Measurements from ENCODE around the gene ZSCAN5B.

ZSCAN5B gene

DNA sequence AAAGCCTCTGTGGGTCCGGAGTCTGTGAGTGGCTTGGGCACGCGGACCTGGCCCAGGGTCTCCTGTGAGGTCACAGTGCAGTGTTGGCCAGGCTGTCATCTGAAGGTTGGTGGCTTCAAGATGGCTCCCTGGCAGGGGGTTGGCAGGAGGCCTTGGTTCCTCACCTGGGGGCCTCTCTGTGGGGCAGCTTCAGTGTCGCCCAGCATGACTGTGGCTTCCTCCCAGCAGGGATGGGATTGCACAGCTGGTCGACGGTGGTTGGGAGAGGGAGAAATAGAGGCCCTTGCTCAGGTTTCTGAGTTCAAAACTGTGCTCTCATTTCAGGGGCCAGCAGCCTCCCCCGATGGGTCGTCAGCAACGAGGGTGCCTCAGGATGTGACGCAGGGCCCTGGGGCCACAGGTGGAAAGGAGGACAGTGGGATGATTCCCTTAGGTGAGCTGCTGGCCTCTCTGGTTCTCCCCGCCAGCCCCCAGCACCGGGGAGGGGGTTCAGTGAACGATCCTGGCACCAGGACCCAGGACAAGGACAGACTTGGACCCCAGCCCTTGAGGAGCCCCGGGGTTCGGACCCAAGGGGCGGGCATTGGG is 39.3 kb downstream of the ZSCAN5B start:
- no peaks in the 10 kb centered on the region for H3K79me2 ChIP-seq (ENCODE audit: control insufficient read depth, insufficient read depth, low read length, poor library complexity)
- H3K4me1 ChIP-seq (ENCODE audit: control insufficient read depth in 1 of 2, insufficient read depth in 2 of 2, low read length in 2 of 2): peaks cover 10 to 11% of the 10 kb centered on the region in 2 experiments
- no peak overlapping the region for H2BK120ac ChIP-seq (ENCODE audit: insufficient read depth, low read length, poor library complexity)
- H3K4me2 ChIP-seq (ENCODE audit: low read length): no peak overlapping the region
- no peak overlapping the region for H3K4ac ChIP-seq (ENCODE audit: low read depth, low read length)
- no peak overlapping the region for H4K8ac ChIP-seq (ENCODE audit: low read depth, low read length)
- no peak overlapping the region for H2AK5ac ChIP-seq (ENCODE audit: low read length)
- no peak overlapping the region for H4K12ac ChIP-seq (ENCODE audit: low read depth, low read length)
- H2BK12ac ChIP-seq (ENCODE audit: low read length): no peak overlapping the region
- H3K18ac ChIP-seq (ENCODE audit: low read length): no peak overlapping the region
- peaks cover 2% of the 10 kb centered on the region for H3K9me3 ChIP-seq (ENCODE audit: insufficient read depth, low read depth, low read length)
- no CpG with 5 or more reads among the region's 16 CpGs for WGBS (ENCODE audit: extremely low coverage, insufficient coverage, insufficient read length)
- no peak for DNase-seq
- H2BK5ac ChIP-seq (ENCODE audit: low read depth, low read length, poor library complexity): no peak overlapping the region
- H3K79me1 ChIP-seq (ENCODE audit: low read length): peaks cover 4% of the 10 kb centered on the region
- no peak overlapping the region for H3K9ac ChIP-seq (ENCODE audit: low read length)
- no peak overlapping the region for H4K91ac ChIP-seq (ENCODE audit: low read depth, low read length)
- H3K27ac ChIP-seq (ENCODE audit: low read depth, low read length): no peak overlapping the region
- no peaks in the 10 kb centered on the region for H3K27me3 ChIP-seq (ENCODE audit: insufficient read depth, low read length)
- H3K14ac ChIP-seq (ENCODE audit: low read length): no peak overlapping the region
- H3K36me3 ChIP-seq (ENCODE audit: control insufficient read depth in 1 of 2, insufficient read depth in 2 of 2, low read length in 2 of 2): peaks cover 60 to 63% of the 10 kb centered on the region in 2 experiments
- H3K23ac ChIP-seq (ENCODE audit: low read length): no peak overlapping the region
- H3K4me3 ChIP-seq (ENCODE audit: low read depth, low read length): no peak overlapping the region
- no peak overlapping the region for H2AFZ ChIP-seq (ENCODE audit: insufficient read depth, low read length, poor library complexity)

DNA sequence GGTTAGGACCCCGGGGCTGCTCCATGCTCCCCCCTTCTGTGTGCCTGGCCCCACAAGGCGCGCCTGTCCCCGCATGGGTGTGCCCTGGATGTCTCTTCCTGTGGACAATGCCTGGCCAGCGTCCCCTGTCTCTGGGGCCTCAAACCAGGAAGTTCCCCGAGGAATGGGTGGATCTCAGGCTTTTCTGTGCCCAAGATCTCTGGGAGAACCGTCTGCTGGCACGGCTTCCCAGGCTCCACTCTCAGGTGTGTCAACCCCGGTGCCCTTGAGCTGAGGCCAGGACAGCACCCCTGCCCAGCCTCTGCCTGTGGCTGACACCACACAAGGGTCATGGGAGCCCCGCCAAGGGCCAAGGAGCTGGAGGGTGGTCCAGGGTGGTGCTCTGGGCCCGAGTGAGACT is 40.8 kb downstream of the ZSCAN5B start:
- H3K14ac ChIP-seq (ENCODE audit: low read length): no peak overlapping the region
- DNase-seq: no peak
- H3K79me2 ChIP-seq (ENCODE audit: control insufficient read depth, insufficient read depth, low read length, poor library complexity): no peaks in the 10 kb centered on the region
- no peak overlapping the region for H3K23ac ChIP-seq (ENCODE audit: low read length)
- H2BK5ac ChIP-seq (ENCODE audit: low read depth, low read length, poor library complexity): no peak overlapping the region
- H3K4me3 ChIP-seq (ENCODE audit: low read depth, low read length): no peak overlapping the region
- peak overlapping the region; percentile 37 for H4K12ac ChIP-seq (ENCODE audit: low read depth, low read length)
- H3K18ac ChIP-seq (ENCODE audit: low read length): no peak overlapping the region
- H3K27me3 ChIP-seq (ENCODE audit: insufficient read depth, low read length): no peaks in the 10 kb centered on the region
- H4K8ac ChIP-seq (ENCODE audit: low read depth, low read length): no peak overlapping the region
- no peak overlapping the region for H3K27ac ChIP-seq (ENCODE audit: low read depth, low read length)
- H3K4me1 ChIP-seq (ENCODE audit: control insufficient read depth in 1 of 2, insufficient read depth in 2 of 2, low read length in 2 of 2): peaks cover 20% of the 10 kb centered on the region in 2 experiments
- H3K4me2 ChIP-seq (ENCODE audit: low read length): no peak overlapping the region
- H2AK5ac ChIP-seq (ENCODE audit: low read length): peak overlapping the region; percentile 22
- H2AFZ ChIP-seq (ENCODE audit: insufficient read depth, low read length, poor library complexity): no peak overlapping the region
- no peak overlapping the region for H4K91ac ChIP-seq (ENCODE audit: low read depth, low read length)
- no CpG with 5 or more reads among the region's 11 CpGs for WGBS (ENCODE audit: extremely low coverage, insufficient coverage, insufficient read length)
- H3K9me3 ChIP-seq (ENCODE audit: insufficient read depth, low read depth, low read length): peaks cover 2% of the 10 kb centered on the region
- peak overlapping the region; percentile 7 for H2BK120ac ChIP-seq (ENCODE audit: insufficient read depth, low read length, poor library complexity)
- H3K36me3 ChIP-seq (ENCODE audit: control insufficient read depth in 1 of 2, insufficient read depth in 2 of 2, low read length in 2 of 2): peaks cover 61 to 63% of the 10 kb centered on the region in 2 experiments
- H2BK12ac ChIP-seq (ENCODE audit: low read length): no peak overlapping the region
- no peak overlapping the region for H3K9ac ChIP-seq (ENCODE audit: low read length)
- no peak overlapping the region for H3K4ac ChIP-seq (ENCODE audit: low read depth, low read length)
- H3K79me1 ChIP-seq (ENCODE audit: low read length): peaks cover 10% of the 10 kb centered on the region

DNA sequence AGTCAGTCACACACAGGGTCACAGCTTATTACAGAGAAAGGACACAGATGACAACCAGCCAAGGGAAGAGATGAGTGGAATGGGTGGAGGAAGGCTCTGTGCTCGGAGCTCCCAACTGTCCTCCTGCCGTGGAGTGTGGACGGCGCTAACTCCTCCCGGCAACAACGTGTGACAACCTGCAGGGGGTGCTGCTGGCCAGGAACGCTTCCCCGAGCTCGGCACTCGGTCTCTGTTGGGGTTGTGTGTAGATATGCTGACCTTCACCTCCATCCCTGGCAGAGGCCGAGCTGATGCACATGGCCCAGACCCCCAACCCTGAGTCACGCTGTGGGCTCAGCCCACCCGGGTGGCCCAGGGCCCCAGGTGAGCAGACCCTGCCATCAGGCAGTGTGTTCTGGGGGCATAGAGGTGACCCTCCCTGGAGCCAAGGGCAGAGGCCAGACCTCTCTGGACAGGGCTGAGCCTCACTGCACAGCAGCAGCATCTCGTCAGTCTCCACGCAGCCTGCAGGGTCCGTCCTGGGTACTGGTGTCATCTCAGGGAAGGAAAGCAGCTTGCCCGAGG is 42.4 kb downstream of the ZSCAN5B start:
- H3K4me3 ChIP-seq (ENCODE audit: low read depth, low read length): no peak overlapping the region
- no peak overlapping the region for H3K4me2 ChIP-seq (ENCODE audit: low read length)
- H2BK120ac ChIP-seq (ENCODE audit: insufficient read depth, low read length, poor library complexity): no peak overlapping the region
- H3K79me2 ChIP-seq (ENCODE audit: control insufficient read depth, insufficient read depth, low read length, poor library complexity): no peaks in the 10 kb centered on the region
- peak overlapping the region; percentile 72 for H4K91ac ChIP-seq (ENCODE audit: low read depth, low read length)
- no peak for DNase-seq
- H3K23ac ChIP-seq (ENCODE audit: low read length): no peak overlapping the region
- H2AK5ac ChIP-seq (ENCODE audit: low read length): no peak overlapping the region
- H4K12ac ChIP-seq (ENCODE audit: low read depth, low read length): no peak overlapping the region
- H3K4ac ChIP-seq (ENCODE audit: low read depth, low read length): no peak overlapping the region
- no peaks in the 10 kb centered on the region for H3K27me3 ChIP-seq (ENCODE audit: insufficient read depth, low read length)
- H3K4me1 ChIP-seq (ENCODE audit: control insufficient read depth in 1 of 2, insufficient read depth in 2 of 2, low read length in 2 of 2): peaks cover 20% of the 10 kb centered on the region in 2 experiments
- H3K27ac ChIP-seq (ENCODE audit: low read depth, low read length): no peak overlapping the region
- H3K18ac ChIP-seq (ENCODE audit: low read length): peak overlapping the region; percentile 0
- H3K9me3 ChIP-seq (ENCODE audit: insufficient read depth, low read depth, low read length): no peaks in the 10 kb centered on the region
- no peak overlapping the region for H3K14ac ChIP-seq (ENCODE audit: low read length)
- WGBS (ENCODE audit: extremely low coverage, insufficient coverage, insufficient read length): no CpG with 5 or more reads among the region's 17 CpGs
- peaks cover 50% of the 10 kb centered on the region in 2 experiments for H3K36me3 ChIP-seq (ENCODE audit: control insufficient read depth in 1 of 2, insufficient read depth in 2 of 2, low read length in 2 of 2)
- no peak overlapping the region for H4K8ac ChIP-seq (ENCODE audit: low read depth, low read length)
- H3K79me1 ChIP-seq (ENCODE audit: low read length): peaks cover 10% of the 10 kb centered on the region
- no peak overlapping the region for H3K9ac ChIP-seq (ENCODE audit: low read length)
- H2BK12ac ChIP-seq (ENCODE audit: low read length): peak overlapping the region; percentile 68
- H2BK5ac ChIP-seq (ENCODE audit: low read depth, low read length, poor library complexity): no peak overlapping the region
- no peak overlapping the region for H2AFZ ChIP-seq (ENCODE audit: insufficient read depth, low read length, poor library complexity)

DNA sequence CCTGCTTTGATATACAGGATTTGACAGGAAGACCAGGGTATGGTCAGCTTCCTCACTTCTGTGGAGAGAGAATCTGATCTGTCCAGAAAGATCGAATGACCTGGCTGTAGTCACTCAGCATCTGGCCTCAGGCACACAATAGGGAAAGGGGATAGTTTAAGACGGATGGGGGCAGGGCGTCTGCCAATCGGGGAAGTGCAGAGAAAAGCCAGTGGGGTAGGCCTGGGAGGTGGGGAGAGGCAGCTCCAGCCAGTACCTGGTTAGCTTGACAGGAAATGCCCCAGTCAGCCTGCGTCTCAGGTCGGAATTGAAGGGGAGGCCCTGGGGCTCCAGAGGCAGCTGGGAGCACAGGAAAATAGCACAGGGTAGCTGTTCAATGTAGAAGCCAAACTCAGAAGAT is 44.1 kb downstream of the ZSCAN5B start:
- Histone ChIP-seq H3K4me1 (ENCODE audit: control insufficient read depth in 1 of 2, insufficient read depth in 2 of 2, low read length in 2 of 2) (peaks cover 20% of the 10 kb centered on the region in 2 experiments), H3K4me2 (ENCODE audit: low read length) (peak overlapping the region; percentile 35), H4K8ac (ENCODE audit: low read depth, low read length) (no peak overlapping the region), H3K36me3 (ENCODE audit: control insufficient read depth in 1 of 2, insufficient read depth in 2 of 2, low read length in 2 of 2) (peaks cover 39 to 41% of the 10 kb centered on the region in 2 experiments), H2BK12ac (ENCODE audit: low read length) (no peak overlapping the region), H3K4me3 (ENCODE audit: low read depth, low read length) (no peak overlapping the region), H3K27ac (ENCODE audit: low read depth, low read length) (peak overlapping the region; percentile 96), H3K9me3 (ENCODE audit: insufficient read depth, low read depth, low read length) (no peaks in the 10 kb centered on the region), H2BK120ac (ENCODE audit: insufficient read depth, low read length, poor library complexity) (peak overlapping the region; percentile 81), H3K27me3 (ENCODE audit: insufficient read depth, low read length) (no peaks in the 10 kb centered on the region), H3K4ac (ENCODE audit: low read depth, low read length) (no peak overlapping the region), H2AFZ (ENCODE audit: insufficient read depth, low read length, poor library complexity) (no peak overlapping the region), H2AK5ac (ENCODE audit: low read length) (no peak overlapping the region), H4K12ac (ENCODE audit: low read depth, low read length) (no peak overlapping the region), H3K23ac (ENCODE audit: low read length) (no peak overlapping the region), H3K9ac (ENCODE audit: low read length) (no peak overlapping the region), H4K91ac (ENCODE audit: low read depth, low read length) (peak overlapping the region; percentile 79), H3K79me2 (ENCODE audit: control insufficient read depth, insufficient read depth, low read length, poor library complexity) (no peaks in the 10 kb centered on the region), H3K14ac (ENCODE audit: low read length) (peak overlapping the region; percentile 63), H2BK5ac (ENCODE audit: low read depth, low read length, poor library complexity) (peak overlapping the region; percentile 44), H3K18ac (ENCODE audit: low read length) (no peak overlapping the region), H3K79me1 (ENCODE audit: low read length) (peaks cover 10% of the 10 kb centered on the region)
- WGBS (ENCODE audit: extremely low coverage, insufficient coverage, insufficient read length): no CpG with 5 or more reads among the region's 6 CpGs
- DNase-seq: no peak
